NCI-H524 (cell line): ENCODE data around the gene EEA1.
"Not testable (repeated sequence)": the region's sequence is repeated elsewhere in the genome, so short reads cannot be mapped to it uniquely, and the experiment has no call there.

ENCODE experiments used
- DNase-seq, 2 experiments: peaks; one replicate each; lab custom pipeline; 2025; lab: John Stamatoyannopoulos, UW

The EEA1 gene

GRCh38 chr12:92802906-92803305 is 126.2 kb downstream of the EEA1 start:
- no peak for DNase-seq

DNA sequence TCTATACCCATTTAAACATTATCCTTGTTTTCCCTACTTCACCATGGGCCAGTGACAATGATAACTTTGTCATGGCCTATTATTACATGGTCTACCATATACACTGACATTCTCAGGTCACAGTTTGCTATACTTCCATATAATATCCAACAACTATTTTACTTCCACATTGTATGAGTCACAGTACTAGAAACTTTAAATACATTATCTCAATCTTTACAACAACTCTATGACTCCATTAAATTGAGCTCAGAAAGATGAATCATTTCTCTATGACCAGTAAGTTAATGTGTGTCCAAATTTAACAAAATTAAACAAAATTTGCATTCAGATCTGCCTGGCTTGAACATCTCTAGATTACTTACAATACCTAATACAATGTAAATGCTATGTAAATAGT is 132.4 kb downstream of the EEA1 start:
- no peak for DNase-seq

- DNase-seq, result no peak
These were observed 134.3 kb downstream of the EEA1 start for GRCh38 chr12:92794814-92795213.

DNA sequence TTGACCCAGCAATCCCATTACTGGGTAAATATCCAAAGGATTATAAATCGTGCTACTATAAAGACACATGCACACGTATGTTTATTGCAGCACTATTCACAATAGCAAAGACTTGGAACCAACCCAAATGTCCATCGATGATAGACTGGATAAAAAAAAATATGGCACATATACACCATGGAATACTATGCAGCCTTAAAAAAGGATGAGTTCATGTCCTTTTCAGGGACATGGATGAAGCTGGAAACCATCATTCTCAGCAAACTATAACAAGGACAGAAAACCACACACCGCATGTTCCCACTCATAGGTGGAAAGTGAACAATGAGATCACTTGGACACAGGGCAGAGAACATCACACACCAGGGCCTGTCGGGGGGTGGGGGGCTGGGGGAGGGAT is 134.7 kb downstream of the EEA1 start:
- not testable (repeated sequence) for DNase-seq

GRCh38 chr12:92786045-92786444 is 143.1 kb downstream of the EEA1 start:
- no peak for DNase-seq

DNA sequence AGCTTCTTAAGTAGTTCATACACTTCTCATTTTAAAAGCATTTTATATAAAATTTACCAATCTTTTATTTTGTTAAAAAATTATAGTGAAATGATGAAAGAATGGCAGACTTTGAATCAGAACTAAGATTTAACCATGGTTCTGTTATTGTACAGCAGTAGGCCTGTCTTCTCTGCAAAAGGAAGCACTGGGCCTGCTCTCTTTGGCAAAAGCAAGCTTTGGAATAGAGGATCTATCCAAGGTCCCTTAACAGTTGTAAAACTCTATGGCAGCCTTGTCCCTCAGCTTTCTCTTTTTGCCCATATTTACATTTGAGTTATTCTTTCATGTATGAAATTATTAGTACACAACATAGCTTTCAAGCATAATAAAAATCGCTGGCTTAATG is 143.5 kb downstream of the EEA1 start:
- DNase-seq, result no peak

GRCh38 chr12:92784797-92785562 is 144.1 kb downstream of the EEA1 start:
- DNase-seq, result peak; percentile 56 to 83

- no peak for DNase-seq
These were observed 144.7 kb downstream of the EEA1 start for GRCh38 chr12:92784356-92784755.

GRCh38 chr12:92779902-92780301 is 149.2 kb downstream of the EEA1 start:
- DNase-seq, result no peak

DNA sequence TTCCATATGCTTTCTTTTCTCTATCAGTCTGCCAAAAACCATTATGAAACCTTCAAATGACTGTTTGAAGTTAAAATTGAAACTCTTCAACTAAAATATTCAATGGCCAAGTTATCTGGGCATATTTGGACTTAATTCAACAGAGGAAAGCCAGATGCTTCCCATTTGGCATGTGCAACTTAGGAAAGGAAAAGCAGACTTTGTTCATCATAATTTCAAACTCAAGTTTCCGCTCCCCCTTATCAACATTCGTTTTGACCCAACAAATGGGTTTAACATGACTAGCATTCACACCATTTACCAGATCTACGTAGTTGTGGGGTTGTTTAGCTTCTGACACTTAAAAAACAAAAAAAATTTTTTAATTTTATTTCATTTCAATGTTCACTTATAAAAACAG is 150.6 kb downstream of the EEA1 start:
- no peak for DNase-seq

DNA sequence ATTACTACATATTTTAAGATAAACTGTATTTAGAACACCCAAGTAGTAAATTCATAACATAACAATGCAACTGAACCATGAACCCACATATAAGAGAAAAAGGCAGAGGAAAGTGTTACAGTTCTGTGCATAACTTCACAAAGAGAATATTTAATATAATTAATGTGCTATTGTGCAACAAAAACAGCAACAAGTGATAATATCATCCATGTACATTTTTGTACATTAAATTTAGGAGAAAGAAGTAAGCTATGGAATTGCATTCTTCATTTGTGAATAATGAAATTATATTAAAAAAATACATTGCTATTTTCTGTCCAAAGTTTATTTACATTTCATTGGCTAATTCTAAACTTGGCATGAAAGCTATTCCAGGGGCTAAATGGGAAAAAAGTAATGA is 153.7 kb downstream of the EEA1 start:
- DNase-seq, result no peak

DNA sequence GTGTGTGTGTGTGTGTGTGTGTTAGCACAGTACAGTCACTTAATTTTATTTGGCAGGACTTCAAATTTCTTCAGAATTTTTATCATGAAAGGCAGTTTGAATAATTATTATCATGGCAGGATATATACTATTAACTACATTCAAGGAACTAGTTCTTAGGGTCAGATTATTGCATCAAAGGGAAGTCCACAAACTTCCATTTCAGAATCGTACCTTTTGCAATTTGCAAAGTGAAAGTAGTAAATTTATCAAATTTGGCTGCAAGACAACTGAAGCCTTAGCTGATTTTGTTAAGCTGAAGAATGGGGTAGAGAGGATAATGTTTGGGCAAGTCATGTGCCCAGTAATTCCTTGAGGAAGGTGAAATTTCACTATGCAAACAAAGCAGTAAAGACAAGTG is 158.1 kb downstream of the EEA1 start:
- no peak for DNase-seq

- no peak for DNase-seq
These were observed 159.8 kb downstream of the EEA1 start for GRCh38 chr12:92769124-92769901.

DNA sequence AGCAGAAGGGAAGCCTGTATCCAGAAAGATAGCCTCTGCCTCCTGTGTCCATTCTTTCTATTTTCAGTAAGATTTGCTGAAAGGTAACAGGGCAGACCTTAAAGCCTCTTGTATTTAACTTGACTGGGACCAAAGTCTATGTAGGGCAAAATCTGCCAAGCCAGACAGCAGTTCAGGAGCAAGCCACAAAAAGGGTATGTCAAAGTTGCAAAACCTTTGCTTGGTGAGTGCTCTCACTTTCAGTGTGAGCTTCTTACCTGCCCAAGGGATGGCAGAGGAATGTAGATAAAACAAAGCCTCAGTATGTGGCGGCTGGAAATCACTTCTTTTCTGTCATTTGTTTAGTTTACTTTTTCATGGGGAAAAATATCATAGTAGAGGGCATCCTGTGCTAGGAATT is 163.2 kb downstream of the EEA1 start:
- no peak for DNase-seq

DNA sequence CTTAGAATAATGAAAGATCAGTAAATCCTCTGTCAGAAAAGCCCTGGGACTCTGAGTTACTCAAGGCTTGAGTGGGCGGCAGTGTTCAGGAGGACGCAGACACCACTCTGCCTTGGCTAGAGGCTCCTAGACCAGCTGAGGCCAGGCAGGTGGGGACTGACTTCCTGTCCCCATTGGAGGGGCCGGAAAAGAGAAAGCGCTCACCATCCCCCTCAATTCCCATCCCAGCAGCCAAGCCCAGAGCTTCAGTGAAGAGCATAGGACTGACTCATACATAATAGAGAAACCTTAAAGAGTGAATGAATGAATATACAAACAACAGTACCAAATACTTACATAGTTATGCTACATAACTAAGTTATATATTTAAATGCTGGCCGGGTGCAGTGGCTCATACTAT is 164.3 kb downstream of the EEA1 start:
- no peak for DNase-seq

- DNase-seq, result no peak
These were observed 166.3 kb downstream of the EEA1 start for GRCh38 chr12:92762773-92763172.

GRCh38 chr12:92759634-92760268 is 169.3 kb downstream of the EEA1 start:
- no peak for DNase-seq

- DNase-seq, result no peak
These were observed 171.4 kb downstream of the EEA1 start for GRCh38 chr12:92757597-92758121.

- no peak for DNase-seq
These were observed 172.0 kb downstream of the EEA1 start for GRCh38 chr12:92756898-92757596.

- no peak for DNase-seq
These were observed 174.9 kb downstream of the EEA1 start for GRCh38 chr12:92753976-92754885.

GRCh38 chr12:92749691-92750090 is 179.4 kb downstream of the EEA1 start:
- not testable (repeated sequence) for DNase-seq
